ENCODE measurements around the gene WAPL. TPM values are rescaled to one million over a fixed set of nuclear protein-coding genes. Genes with fewer than 3 reads are reported as not detected.

Gene WAPL
- total RNA-seq, 2 experiments from 2014 or later = 51.1 to 75.7 TPM

- peaks cover 22% of the 10 kb centered on the region; the same call in 1 of the 2 replicates for H3K79me2 ChIP-seq (ENCODE audit: insufficient read depth, low read depth, low read length)
- intact Hi-C loops (cut with micrococcal nuclease; ENCODE audit: unreplicated experiment) = no loop called here
- BruUV-seq (replicated peaks) = no TSS peak
Observed at GRCh38 chr10:86450806-86451603, 70.6 kb downstream of the WAPL start.

GRCh38 chr10:86449926-86450558 lies 71.5 kb downstream of the WAPL start:
- TF ChIP-seq CTCF (conservative IDR thresholded peaks at IDR 0.05; ENCODE audit: low read length) (no peak), EZH2phosphoT487 (IDR thresholded peaks at IDR 0.05; ENCODE audit: borderline replicate concordance, low read depth, low read length) (no peak)
- intact Hi-C loops (cut with micrococcal nuclease; ENCODE audit: unreplicated experiment) = no loop called here
- H3K36me3 ChIP-seq (ENCODE audit: insufficient read depth, low read length) = peaks cover 96% of the 10 kb centered on the region
- H3K9me3 ChIP-seq (ENCODE audit: low read length) = no peaks in the 10 kb centered on the region
- peaks cover 49% of the 10 kb centered on the region for H3K4me1 ChIP-seq (ENCODE audit: insufficient read depth, low read length, poor library complexity, severe bottlenecking)
- POLR2A ChIA-PET = interaction anchor here (0.9 to 1.4 kb wide), 3 partner anchors 9 to 31 kb away, joined by 3 read pairs; no protein-coding TSS in a partner anchor
- H4K20me1 ChIP-seq (ENCODE audit: insufficient read depth, low read length) = no peaks in the 10 kb centered on the region
- no TSS peak for BruUV-seq (replicated peaks)
- CTCF ChIA-PET (ENCODE audit: unreplicated experiment) = no interaction called here
- peak overlapping the region; percentile 18 for H3K4me3 ChIP-seq (ENCODE audit: low read depth, low read length, poor library complexity, severe bottlenecking)
- H3K9me2 ChIP-seq (ENCODE audit: insufficient read depth, low read length) = no peaks in the 10 kb centered on the region
- H3K4me2 ChIP-seq (ENCODE audit: low read length) = peak overlapping the region; percentile 42
- peak overlapping the region; percentile 74 for H3K27ac ChIP-seq (ENCODE audit: low read depth, low read length, poor library complexity, severe bottlenecking)
- peak; percentile 61 for DNase-seq (ENCODE audit: low spot score)
- H3K79me2 ChIP-seq (ENCODE audit: insufficient read depth, low read depth, low read length) = peaks cover 25% of the 10 kb centered on the region; the same call in 1 of the 2 replicates
- H2AFZ ChIP-seq (ENCODE audit: low read length) = no peak overlapping the region

More at GRCh38 chr10:86450806-86451603, 70.6 kb downstream of the WAPL start:
- Histone ChIP-seq H3K9me2 (ENCODE audit: insufficient read depth, low read length) (no peaks in the 10 kb centered on the region), H3K4me2 (ENCODE audit: low read length) (0 out of 2 replicates have a peak overlapping the region, but pooled peaks have one; percentile 42), H3K27ac (ENCODE audit: low read depth, low read length, poor library complexity, severe bottlenecking) (peak overlapping the region; percentile 74), H3K36me3 (ENCODE audit: insufficient read depth, low read length) (peaks cover 95% of the 10 kb centered on the region), H4K20me1 (ENCODE audit: insufficient read depth, low read length) (no peaks in the 10 kb centered on the region), H2AFZ (ENCODE audit: low read length) (no peak overlapping the region), H3K4me3 (ENCODE audit: low read depth, low read length, poor library complexity, severe bottlenecking) (no peak overlapping the region), H3K4me1 (ENCODE audit: insufficient read depth, low read length, poor library complexity, severe bottlenecking) (peaks cover 49% of the 10 kb centered on the region), H3K9me3 (ENCODE audit: low read length) (no peaks in the 10 kb centered on the region; the same call in 1 of the 2 replicates)
- no peak for DNase-seq (ENCODE audit: low spot score)
- POLR2A ChIA-PET = interaction anchor here (0.6 to 1.4 kb wide), 2 partner anchors 8 to 25 kb away, joined by 3 read pairs; no protein-coding TSS in a partner anchor
- TF ChIP-seq CTCF (conservative IDR thresholded peaks at IDR 0.05; ENCODE audit: low read length) (no peak), EZH2phosphoT487 (IDR thresholded peaks at IDR 0.05; ENCODE audit: borderline replicate concordance, low read depth, low read length) (no peak)
- CTCF ChIA-PET (ENCODE audit: unreplicated experiment) = no interaction called here
